ENCODE measurements around the gene LRRC38. TPM values are rescaled to one million over a fixed set of nuclear protein-coding genes. Genes with fewer than 3 reads are reported as not detected.

Gene LRRC38
- total RNA-seq, 4 donors from 2014 or later: not detected

GRCh38 chr1:13512472-13512871 lies 1.3 kb downstream of the LRRC38 start:
- no peaks in the 10 kb centered on the region for H3K27me3 ChIP-seq
- H3K27ac ChIP-seq: no peak overlapping the region
- H3K4me1 ChIP-seq: peaks cover 0 to 8% of the 10 kb centered on the region in 2 donors
- no peak for TF ChIP-seq CTCF (IDR thresholded peaks at IDR 0.05)
- TF ChIP-seq POLR2A (IDR thresholded peaks at IDR 0.05): no peak
- no peaks in the 10 kb centered on the region for H3K36me3 ChIP-seq
- no peak overlapping the region for H3K4me3 ChIP-seq
- intact Hi-C loops (cut with DNase I; ENCODE audit: low total_unique reads): no loop called here
- no peaks in the 10 kb centered on the region for H3K9me3 ChIP-seq
- DNase-seq: no peak

- H3K27me3 ChIP-seq: no peaks in the 10 kb centered on the region
- no peak for TF ChIP-seq POLR2A (IDR thresholded peaks at IDR 0.05)
- no peak for TF ChIP-seq CTCF (IDR thresholded peaks at IDR 0.05)
- H3K9me3 ChIP-seq: no peaks in the 10 kb centered on the region
- intact Hi-C loops (cut with DNase I; ENCODE audit: low total_unique reads): no loop called here
- no peak overlapping the region for H3K27ac ChIP-seq
- H3K4me3 ChIP-seq: no peak overlapping the region
- no peaks in the 10 kb centered on the region for H3K36me3 ChIP-seq
- peaks cover 0 to 8% of the 10 kb centered on the region in 2 donors for H3K4me1 ChIP-seq
- no peak for DNase-seq
These were observed 3.3 kb downstream of the LRRC38 start for GRCh38 chr1:13510499-13510898.

GRCh38 chr1:13507075-13507474 lies 6.7 kb downstream of the LRRC38 start:
- no peak for TF ChIP-seq POLR2A (IDR thresholded peaks at IDR 0.05)
- no peak for TF ChIP-seq CTCF (IDR thresholded peaks at IDR 0.05)
- intact Hi-C loops (cut with DNase I; ENCODE audit: low total_unique reads): no loop called here
- H3K9me3 ChIP-seq: no peaks in the 10 kb centered on the region
- H3K36me3 ChIP-seq: no peaks in the 10 kb centered on the region
- H3K4me1 ChIP-seq: no peaks in the 10 kb centered on the region
- no peaks in the 10 kb centered on the region for H3K27me3 ChIP-seq
- no peak overlapping the region for H3K27ac ChIP-seq
- DNase-seq: no peak
- no peak overlapping the region for H3K4me3 ChIP-seq

- H3K4me3 ChIP-seq: no peak overlapping the region
- TF ChIP-seq POLR2A (IDR thresholded peaks at IDR 0.05) (no peak), CTCF (IDR thresholded peaks at IDR 0.05) (no peak)
- no peak overlapping the region for H3K27ac ChIP-seq
- H3K9me3 ChIP-seq: no peaks in the 10 kb centered on the region
- H3K27me3 ChIP-seq: no peaks in the 10 kb centered on the region
- H3K4me1 ChIP-seq: no peaks in the 10 kb centered on the region
- DNase-seq: no peak
- intact Hi-C loops (cut with DNase I; ENCODE audit: low total_unique reads): no loop called here
- H3K36me3 ChIP-seq: no peaks in the 10 kb centered on the region
These were observed 8.8 kb downstream of the LRRC38 start for GRCh38 chr1:13505020-13505419.

GRCh38 chr1:13500806-13501205 lies 13.0 kb downstream of the LRRC38 start:
- no peaks in the 10 kb centered on the region for H3K4me1 ChIP-seq
- intact Hi-C loops (cut with DNase I; ENCODE audit: low total_unique reads): no loop called here
- TF ChIP-seq POLR2A (IDR thresholded peaks at IDR 0.05) (no peak), CTCF (IDR thresholded peaks at IDR 0.05) (no peak)

More at GRCh38 chr1:13500806-13501205, 13.0 kb downstream of the LRRC38 start:
- H3K9me3 ChIP-seq: no peaks in the 10 kb centered on the region
- no peak overlapping the region for H3K4me3 ChIP-seq
- H3K27me3 ChIP-seq: no peaks in the 10 kb centered on the region
- DNase-seq: no peak
- no peak overlapping the region for H3K27ac ChIP-seq
- H3K36me3 ChIP-seq: no peaks in the 10 kb centered on the region

Data from uterus (tissue), 4 donors.